ENCODE results near the gene KLHL7.

KLHL7 gene

GRCh38 chr7:23062452-23062851 is 43.1 kb upstream of the KLHL7 start:
- no peak overlapping the region for H2AFZ ChIP-seq (ENCODE audit: low read length)

GRCh38 chr7:23065974-23066373 is 39.6 kb upstream of the KLHL7 start:
- Histone ChIP-seq H3F3A (ENCODE audit: low read depth) (no peaks in the 10 kb centered on the region), H3K27me3 (ENCODE audit: insufficient read depth, low read length, poor library complexity, severe bottlenecking) (no peaks in the 10 kb centered on the region), H3K9me3 (ENCODE audit: insufficient read depth, low read depth, low read length) (no peaks in the 10 kb centered on the region), H3K4me2 (ENCODE audit: low read depth, low read length, poor library complexity, severe bottlenecking) (no peak overlapping the region), H4K20me1 (ENCODE audit: insufficient read depth, low read length, poor library complexity, severe bottlenecking) (no peaks in the 10 kb centered on the region), H2AFZ (ENCODE audit: low read length) (no peak overlapping the region), H3K4me1 (ENCODE audit: insufficient read depth, low read length, poor library complexity, severe bottlenecking) (no peaks in the 10 kb centered on the region), H3K9me2 (replicated peaks; ENCODE audit: low read depth, low read length) (no peaks in the 10 kb centered on the region), H3K79me2 (ENCODE audit: insufficient read depth, low read length) (no peaks in the 10 kb centered on the region), H3K4me3 (ENCODE audit: low read length, poor library complexity, severe bottlenecking) (no peak overlapping the region), H3K9ac (ENCODE audit: low read depth, low read length, poor library complexity, severe bottlenecking) (no peak overlapping the region), H3K36me3 (ENCODE audit: insufficient read depth, low read length) (no peaks in the 10 kb centered on the region)
- TF ChIP-seq EZH2phosphoT487 (IDR thresholded peaks at IDR 0.05; ENCODE audit: borderline replicate concordance) (no peak), CTCF (conservative IDR thresholded peaks at IDR 0.05; ENCODE audit: low read length) (no peak)

More at GRCh38 chr7:23062452-23062851, 43.1 kb upstream of the KLHL7 start:
- no peak overlapping the region for H3K4me3 ChIP-seq (ENCODE audit: low read length, poor library complexity, severe bottlenecking)
- no peaks in the 10 kb centered on the region for H3K27me3 ChIP-seq (ENCODE audit: insufficient read depth, low read length, poor library complexity, severe bottlenecking)
- H3F3A ChIP-seq (ENCODE audit: low read depth) = no peaks in the 10 kb centered on the region
- H3K9me2 ChIP-seq (replicated peaks; ENCODE audit: low read depth, low read length) = no peaks in the 10 kb centered on the region
- no peak overlapping the region for H3K9ac ChIP-seq (ENCODE audit: low read depth, low read length, poor library complexity, severe bottlenecking)
- H3K4me2 ChIP-seq (ENCODE audit: low read depth, low read length, poor library complexity, severe bottlenecking) = no peak overlapping the region
- no peaks in the 10 kb centered on the region for H4K20me1 ChIP-seq (ENCODE audit: insufficient read depth, low read length, poor library complexity, severe bottlenecking)
- H3K36me3 ChIP-seq (ENCODE audit: insufficient read depth, low read length) = no peaks in the 10 kb centered on the region
- TF ChIP-seq CTCF (conservative IDR thresholded peaks at IDR 0.05; ENCODE audit: low read length) (no peak), EZH2phosphoT487 (IDR thresholded peaks at IDR 0.05; ENCODE audit: borderline replicate concordance) (no peak)
- no peaks in the 10 kb centered on the region for H3K9me3 ChIP-seq (ENCODE audit: insufficient read depth, low read depth, low read length)
- no peaks in the 10 kb centered on the region for H3K4me1 ChIP-seq (ENCODE audit: insufficient read depth, low read length, poor library complexity, severe bottlenecking)
- H3K79me2 ChIP-seq (ENCODE audit: insufficient read depth, low read length) = no peaks in the 10 kb centered on the region

DNA sequence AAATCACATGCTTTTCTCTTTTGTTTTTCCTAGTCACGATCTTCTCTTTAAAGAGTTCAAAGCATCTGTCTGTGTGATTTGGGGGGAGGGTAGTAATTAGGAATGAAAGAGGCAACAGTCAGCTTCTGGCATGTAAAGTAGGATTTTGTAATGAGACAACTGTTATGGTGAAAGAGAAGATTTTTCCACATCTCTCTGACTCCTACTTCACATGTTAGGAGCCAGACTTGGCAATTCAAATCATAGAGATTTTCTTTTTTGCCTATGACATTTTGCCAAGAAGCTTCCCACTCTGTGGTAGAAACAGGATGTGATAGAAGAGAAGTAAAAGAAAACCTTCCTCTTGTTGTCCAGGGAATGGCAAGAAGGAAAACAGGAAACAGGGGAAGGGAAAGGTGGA is 38.3 kb upstream of the KLHL7 start:
- Histone ChIP-seq H3K4me3 (ENCODE audit: low read length, poor library complexity, severe bottlenecking) (no peak overlapping the region), H3F3A (ENCODE audit: low read depth) (no peaks in the 10 kb centered on the region), H3K4me1 (ENCODE audit: insufficient read depth, low read length, poor library complexity, severe bottlenecking) (no peaks in the 10 kb centered on the region), H3K27me3 (ENCODE audit: insufficient read depth, low read length, poor library complexity, severe bottlenecking) (no peaks in the 10 kb centered on the region), H3K36me3 (ENCODE audit: insufficient read depth, low read length) (no peaks in the 10 kb centered on the region), H2AFZ (ENCODE audit: low read length) (no peak overlapping the region), H3K9me3 (ENCODE audit: insufficient read depth, low read depth, low read length) (no peaks in the 10 kb centered on the region), H3K79me2 (ENCODE audit: insufficient read depth, low read length) (no peaks in the 10 kb centered on the region), H4K20me1 (ENCODE audit: insufficient read depth, low read length, poor library complexity, severe bottlenecking) (no peaks in the 10 kb centered on the region), H3K4me2 (ENCODE audit: low read depth, low read length, poor library complexity, severe bottlenecking) (no peak overlapping the region), H3K9ac (ENCODE audit: low read depth, low read length, poor library complexity, severe bottlenecking) (no peak overlapping the region), H3K9me2 (replicated peaks; ENCODE audit: low read depth, low read length) (no peaks in the 10 kb centered on the region)
- TF ChIP-seq EZH2phosphoT487 (IDR thresholded peaks at IDR 0.05; ENCODE audit: borderline replicate concordance) = no peak
- TF ChIP-seq CTCF (conservative IDR thresholded peaks at IDR 0.05; ENCODE audit: low read length) = no peak

Data from Loucy (cell line).